Activated CD8-positive, alpha-beta memory T cell treated with anti-CD3 and anti-CD28 coated beads, Interleukin-2, amount 50 U/mL, for 24 hours (primary cell): ENCODE data around the gene PKHD1.
"Not testable (repeated sequence)": the region's sequence is repeated elsewhere in the genome, so short reads cannot be mapped to it uniquely, and the experiment has no call there.

Source experiments
- DNase-seq: peaks from one replicate; pipeline ENCODE4 v3.0.0-alpha.2; 2020; ENCODE audit errors: extremely low read depth

The PKHD1 gene

DNA sequence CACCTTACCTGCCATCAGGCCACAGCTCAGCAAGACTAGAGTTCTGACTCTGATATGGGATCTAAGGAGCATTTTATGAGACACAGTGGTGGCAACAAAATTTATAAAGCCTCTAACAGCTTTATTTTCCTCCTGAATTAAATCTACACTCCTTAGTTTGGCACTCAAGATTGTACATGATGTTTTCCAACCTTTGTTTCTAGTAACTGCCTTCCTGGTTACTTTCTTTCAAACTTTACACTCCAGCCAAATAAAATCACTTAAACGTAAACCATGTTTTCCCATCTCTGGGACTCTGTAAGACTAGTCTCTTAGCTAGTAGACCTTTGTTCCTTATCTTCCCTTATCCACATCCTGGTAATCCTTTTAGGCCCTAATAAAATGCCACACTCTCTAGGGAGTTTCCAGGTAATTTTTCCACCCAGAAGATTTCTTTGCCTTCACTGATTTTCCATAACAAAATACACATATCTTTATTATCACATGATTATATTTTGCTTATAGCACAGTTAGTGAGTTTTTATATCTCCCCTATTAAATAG is 92.1 kb downstream of the PKHD1 start:
- no peak for DNase-seq

DNA sequence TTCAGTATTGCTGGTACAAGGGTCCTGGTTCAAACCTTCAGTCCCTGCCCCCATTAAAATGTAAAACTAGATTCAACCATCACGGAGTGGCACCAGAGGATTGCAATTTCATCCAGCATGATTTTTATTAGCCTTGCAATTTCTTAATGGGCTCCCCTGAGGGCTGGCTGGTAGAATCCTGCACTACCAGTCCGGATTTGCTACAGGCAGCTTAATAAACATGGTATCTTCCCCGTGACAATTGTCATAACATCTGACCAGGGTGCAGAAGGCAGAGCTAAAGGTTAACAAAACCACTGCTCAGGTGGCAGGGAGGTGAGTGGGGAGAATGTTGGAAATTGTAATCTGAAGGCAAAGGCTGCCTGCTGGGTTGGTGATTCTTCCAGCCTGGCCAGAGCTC is 94.5 kb downstream of the PKHD1 start:
- no peak for DNase-seq

DNA sequence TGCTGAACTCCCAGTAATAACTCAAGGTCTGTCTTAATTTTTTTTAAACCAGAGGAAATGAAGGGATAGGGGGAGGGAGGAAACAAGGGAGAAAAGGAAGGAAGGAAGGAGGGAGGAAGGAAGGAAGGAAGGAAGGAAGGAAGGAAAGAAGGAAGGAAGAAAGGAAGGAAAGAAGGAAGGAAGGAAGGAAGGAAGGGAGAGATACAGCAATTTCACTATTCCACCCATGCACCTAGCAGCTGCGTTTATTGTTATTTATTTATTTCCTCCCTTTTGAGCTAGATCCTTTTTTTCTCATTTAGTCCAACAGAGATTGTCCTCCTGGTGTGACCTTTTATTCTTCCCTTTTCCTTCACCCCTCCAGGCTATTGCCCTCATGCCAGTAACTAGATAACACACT is 97.6 kb downstream of the PKHD1 start:
- DNase-seq, result no peak

DNA sequence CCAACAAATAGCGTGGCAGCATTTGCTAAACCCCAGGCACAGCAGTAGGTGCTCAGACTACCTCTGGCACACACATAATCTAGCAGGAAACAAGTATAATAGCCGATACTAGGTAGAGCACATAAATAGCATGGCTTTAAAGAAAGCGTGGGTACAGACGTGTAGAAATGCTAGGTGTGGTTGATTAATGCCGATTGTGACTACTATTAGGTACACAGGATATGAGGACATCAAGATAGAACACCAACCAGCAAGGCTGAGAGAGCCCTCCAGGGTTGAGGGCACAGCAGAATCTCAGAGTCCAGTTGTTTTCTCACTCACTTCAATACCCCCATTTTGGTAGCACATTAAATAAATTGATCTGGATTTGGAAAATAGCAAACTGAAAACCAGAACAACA is 100.5 kb downstream of the PKHD1 start:
- DNase-seq, result no peak

DNA sequence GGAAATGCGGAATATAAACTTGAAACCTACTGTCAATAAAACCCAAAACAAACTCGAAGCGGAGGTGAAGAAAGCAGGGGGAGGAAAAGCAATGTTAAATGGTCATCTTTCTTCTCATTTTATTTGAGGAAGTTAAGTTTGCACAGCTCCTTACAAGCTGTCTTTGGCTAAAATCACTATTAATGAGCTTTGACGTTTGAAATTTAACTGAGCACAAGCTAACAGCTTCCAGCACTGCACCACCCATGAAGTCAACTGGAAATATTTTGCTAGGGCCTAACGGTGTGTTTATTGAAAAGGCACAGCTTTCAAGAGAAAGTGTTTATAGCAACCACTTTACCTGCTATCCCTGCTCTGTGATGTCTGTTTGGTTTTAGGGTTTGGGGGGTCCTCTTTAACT is 103.8 kb downstream of the PKHD1 start:
- DNase-seq, result no peak

DNA sequence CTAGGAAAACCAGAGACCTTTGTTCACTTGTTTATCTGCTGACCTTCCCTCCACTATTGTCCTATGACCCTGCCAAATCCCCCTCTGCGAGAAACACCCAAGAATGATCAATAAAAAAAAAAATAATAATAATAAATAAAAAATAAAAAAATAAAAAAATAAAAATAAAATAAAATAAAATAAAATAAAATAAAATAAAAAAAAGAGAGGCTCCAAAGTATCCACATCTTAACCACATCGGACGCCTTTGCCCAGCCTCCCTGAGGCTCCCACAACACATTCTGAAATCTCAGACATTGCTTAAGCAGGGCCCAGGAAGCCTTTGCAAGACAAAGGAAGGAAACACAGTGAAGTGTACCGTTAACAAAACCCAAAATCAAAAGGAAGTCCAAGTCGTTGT is 104.7 kb downstream of the PKHD1 start:
- DNase-seq, result not testable (repeated sequence)

DNA sequence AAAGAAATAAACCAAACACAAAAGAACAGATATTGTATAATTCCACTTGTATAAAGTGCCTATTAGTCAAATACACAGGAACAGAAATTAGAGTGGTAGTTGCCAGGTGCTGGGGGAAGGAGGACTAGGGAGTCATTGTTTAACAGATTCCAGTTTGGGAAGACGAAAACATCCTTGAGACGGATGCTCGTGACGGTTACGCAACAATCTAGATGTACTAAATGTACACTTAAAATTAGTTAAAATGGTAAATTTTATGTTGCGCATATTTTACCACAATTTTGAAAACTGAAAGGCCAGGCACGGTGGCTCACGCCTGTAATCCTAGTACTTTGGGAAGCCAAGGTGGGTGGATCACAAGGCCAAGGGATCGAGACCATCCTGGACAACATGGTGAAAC is 111.0 kb downstream of the PKHD1 start:
- DNase-seq, result no peak

DNA sequence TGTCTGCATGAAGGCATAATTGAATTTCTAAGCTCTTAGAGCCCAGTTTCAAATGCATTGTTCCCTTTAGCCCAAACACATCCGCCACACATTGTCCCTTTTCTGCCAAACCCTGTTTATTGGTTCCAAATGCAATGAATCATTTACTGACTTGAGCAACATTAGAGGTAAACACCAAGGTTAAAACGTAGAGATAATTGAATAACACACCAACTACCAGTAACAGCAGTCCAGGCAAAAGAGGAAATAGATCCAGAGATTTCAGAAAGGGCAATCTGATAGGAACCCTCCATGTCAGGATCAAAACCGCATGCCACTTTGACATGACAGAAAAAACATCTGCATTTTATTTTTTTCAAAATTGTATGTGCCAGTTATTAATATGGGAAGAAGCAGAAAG is 114.8 kb downstream of the PKHD1 start:
- no peak for DNase-seq

DNA sequence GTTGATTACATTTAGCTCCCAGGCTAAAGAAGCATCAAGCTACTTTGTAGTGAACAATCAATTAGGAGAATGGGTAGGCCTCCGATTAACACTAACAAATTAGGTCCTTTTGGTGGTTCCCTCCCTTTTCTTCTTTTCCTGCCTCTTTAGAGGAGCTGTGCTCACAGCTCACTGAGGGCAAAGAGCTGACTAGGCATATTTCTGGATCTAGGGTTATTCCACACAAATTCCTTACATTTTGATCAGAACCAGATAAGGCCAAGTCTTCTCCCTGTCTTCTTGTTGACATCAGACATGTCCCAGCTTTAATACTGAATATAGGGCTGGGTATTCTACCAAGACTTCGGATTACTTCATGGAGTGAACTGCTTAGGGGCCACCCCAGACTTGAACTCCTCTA is 119.1 kb downstream of the PKHD1 start:
- no peak for DNase-seq

DNA sequence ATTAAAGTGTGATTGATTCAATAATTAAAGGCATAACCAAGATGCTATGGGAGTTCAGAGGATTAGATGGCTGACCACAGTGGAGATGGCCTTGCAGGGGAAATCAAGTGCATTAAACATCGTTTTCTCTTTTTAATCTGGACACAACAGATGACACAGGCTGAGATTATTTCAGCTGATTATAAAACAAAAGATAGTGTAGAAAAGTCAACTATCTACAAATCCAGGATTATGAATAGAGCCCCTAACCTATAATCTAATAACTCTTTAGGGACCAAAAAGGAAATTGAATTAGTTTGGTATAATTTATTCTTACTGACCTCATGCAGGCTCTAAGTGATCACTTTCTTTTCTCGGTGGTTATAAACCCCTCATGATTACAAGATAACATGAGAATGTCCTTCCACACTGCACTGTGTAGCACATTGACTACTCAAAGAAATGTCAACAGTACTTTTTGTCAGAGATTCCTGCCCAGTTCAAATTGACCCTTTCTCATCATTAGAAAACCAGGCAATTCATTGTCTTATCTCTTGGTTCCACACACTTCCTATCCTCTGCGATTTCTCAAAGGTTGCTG is 122.1 kb downstream of the PKHD1 start:
- no peak for DNase-seq

DNA sequence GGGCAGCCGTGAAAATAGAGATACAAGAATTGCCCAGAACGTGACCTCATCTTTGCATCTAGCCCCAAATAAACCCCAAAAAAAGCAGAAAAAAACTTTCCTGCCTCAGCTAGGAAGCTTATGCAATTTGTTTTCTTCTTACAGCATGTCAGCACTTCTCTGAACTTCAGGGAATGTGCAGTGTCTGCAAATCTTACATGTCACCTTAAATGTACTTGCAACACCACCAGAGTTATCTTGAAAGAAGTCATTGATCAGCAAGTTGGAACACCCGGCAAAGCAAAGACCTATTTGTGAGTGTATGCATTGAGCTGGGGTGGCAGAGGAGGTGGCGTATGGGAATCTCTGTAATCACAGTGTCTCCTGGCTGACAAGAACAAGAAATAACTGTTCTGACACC is 123.4 kb downstream of the PKHD1 start:
- no peak for DNase-seq

DNA sequence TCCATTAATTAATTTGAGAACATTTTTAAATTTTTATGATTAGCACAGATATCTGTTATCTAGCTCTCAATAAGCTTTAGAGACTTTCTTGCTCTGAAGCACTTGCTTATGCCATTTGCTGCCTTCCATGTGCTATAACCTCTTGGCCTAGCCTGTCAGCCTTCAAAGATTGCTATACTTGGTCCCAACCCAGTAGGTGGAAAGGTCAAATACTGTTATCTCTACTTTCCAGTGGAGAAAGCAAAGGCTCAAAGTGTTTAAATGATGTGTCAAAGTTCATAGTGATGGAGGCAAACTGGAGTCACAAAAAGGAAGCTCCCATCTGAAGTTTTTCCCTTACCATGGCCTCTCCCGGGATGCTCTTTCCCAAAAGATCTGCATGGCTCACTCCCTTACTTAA is 125.1 kb downstream of the PKHD1 start:
- no peak for DNase-seq

DNA sequence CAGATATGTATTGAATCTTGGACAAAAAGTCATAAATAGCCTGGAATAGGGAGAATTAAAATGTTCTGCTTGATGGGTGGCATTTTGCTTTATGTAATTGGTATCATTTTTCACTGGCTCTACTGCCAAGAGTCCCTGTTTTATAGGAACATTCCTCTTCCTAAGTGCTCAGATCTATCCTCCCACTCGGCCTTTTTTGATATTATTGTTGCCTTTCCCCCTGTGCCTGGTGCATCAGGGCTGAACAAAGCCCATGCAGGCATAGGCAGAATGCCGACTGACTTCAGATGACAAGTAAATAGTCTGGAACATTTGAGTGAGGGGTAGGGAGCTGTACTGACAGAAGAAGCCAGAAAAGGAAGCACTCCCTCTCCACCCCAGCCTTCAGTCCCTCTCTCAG is 127.0 kb downstream of the PKHD1 start:
- no peak for DNase-seq

DNA sequence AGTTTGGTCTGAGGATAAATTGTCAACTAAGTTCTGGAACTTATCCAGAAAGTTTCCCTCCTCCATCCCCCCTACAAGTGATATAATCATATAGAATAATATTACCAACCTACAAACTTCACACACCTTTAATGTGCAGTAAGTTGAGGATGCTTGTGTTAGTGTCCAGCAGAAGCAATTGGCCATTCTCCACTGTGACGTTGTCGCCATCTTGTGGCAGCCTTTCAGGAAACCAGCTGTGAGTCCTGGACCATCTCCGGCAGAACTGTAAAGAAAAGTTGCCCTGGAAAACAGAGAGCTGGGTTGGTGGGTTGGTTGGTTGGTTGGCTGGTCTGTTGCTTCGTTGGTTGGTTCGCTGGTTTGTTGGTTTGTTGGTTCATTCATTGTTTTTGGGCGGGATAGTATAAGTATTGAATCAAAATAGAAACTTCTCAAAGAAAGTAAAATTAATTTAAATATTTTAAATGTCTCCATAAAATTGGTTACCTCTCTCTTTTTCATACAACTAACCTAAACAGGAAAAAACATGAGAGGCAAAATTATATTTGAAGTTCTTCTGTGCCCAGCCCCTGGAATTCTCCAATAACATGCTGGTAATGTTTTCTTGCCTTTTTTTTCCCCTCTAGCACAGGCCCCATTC is 127.5 kb downstream of the PKHD1 start:
- DNase-seq, result no peak

DNA sequence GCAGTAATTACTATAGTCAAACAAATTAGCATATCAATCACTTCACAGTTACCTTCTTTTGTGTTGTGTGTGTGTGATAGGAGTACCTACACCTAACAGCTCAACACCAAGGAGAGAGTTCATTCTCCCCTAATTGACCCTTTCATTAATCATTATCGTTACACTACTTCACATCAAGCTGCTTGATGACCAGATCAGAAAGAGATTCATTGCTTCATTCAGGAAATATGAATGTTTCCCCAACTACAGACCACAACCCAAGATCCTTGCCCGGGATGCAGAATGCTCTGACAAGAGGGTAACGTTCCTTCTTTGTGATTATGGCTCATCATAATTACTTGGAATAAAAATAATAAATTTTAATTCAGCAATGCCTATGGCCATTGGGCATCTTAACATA is 132.7 kb downstream of the PKHD1 start:
- no peak for DNase-seq

DNA sequence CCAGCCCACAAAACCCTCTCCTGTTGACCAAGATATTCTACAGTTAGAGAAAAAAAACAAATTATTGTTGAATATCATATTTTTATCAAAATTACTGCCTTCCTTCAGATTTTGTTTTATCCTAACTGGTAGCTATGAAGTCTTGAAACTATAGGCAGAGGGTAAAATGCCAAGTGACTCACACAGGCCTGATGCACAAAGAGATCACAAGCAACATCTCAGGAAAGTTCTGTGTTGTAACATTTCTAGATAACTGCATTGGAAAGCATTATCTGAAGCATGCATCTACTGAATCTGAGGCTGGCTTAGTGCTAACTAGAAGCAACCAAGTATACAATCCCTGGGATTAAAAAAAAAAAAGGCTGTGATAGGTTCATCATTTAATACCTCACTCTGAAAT is 134.2 kb downstream of the PKHD1 start:
- no peak for DNase-seq

DNA sequence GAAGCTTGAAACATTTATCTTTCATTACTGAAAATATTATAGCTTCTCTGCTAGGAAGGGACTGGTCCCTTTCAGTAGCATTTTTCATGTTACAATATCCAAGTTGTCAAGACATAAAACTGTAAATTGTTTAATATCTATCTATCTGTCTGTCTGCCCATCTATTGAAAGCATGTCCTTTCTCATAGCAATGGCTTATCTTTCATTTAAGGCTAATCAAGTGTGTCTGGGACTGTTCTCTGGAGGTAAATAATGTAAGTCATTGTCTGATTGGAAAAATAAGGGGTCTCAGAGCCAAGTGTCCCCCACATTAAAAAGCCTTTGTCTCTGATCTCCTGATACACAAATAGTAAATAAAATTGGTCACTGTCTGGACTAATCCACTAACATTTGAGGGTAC is 135.5 kb downstream of the PKHD1 start:
- no peak for DNase-seq

DNA sequence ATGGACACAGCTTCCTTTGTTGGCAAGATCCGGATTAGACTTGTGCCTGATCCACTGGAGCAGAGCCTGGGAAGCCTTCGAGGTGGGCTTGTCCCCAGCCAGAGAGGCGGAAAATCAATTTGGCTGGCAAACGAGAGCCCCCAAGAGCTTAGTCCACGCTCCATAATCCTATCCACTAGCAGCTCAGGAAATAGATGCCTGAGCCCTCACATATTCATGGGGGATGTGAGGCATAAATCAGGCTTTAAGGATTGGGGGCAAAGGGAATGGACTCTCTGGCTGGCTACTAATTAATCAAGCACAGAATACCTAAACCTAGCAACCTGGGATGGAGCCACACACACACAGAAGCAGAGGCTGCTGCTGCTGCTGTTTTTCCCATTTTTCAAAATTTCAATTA is 137.9 kb downstream of the PKHD1 start:
- no peak for DNase-seq

DNA sequence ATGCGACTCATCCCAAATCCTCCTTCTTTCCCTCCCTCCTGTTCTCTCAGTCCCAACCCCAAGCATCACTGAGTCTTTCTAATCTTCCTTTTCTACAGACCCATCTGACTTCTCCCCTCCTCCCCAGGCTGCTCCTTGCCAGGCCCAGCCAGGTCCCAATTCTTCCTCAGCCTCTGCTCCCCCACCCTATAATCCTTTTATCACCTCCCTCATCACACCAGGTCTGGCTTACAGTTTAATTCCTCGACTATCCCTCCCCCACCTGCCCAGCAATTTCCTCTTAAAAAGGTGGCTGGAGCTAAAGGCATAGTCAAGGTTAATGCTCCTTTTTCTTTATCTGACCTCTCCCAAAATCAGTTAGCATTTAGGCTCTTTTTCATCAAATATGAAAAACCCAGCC is 147.7 kb downstream of the PKHD1 start:
- DNase-seq, result not testable (repeated sequence)

DNA sequence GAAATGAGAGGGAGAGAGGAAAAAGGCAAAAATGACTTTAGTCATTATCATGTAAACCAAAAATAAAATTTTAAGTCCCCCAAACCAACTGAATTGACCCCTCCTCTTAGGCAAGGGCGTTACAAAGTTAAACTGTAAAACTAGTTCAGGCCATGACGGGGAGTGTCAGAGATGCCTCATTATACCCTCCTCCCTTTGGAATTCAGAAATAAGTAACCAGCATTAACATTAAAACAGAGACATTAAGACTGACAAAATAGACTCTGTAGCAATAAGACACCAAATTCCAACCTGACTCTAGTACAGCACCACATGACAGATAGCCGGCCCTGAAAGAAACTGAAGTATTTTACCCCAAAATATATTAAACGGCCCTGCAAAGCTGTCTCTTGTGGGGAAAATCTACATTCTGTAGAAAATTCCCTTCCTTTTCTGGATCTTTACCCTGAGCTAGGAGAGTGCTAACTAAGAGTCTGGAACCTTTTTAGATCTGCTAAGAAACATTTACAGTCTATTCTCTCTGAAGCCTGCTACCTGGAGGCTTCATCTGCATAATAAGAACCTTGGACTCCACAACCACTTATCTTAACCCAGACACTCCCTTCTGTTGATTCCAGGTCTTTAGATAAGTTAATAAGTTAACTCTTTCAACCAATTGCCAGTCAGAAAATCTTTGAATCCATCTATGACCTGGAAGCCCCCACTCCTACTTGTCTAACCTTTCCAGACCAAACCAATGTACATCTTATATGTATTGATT is 150.7 kb downstream of the PKHD1 start:
- DNase-seq, result no peak

DNA sequence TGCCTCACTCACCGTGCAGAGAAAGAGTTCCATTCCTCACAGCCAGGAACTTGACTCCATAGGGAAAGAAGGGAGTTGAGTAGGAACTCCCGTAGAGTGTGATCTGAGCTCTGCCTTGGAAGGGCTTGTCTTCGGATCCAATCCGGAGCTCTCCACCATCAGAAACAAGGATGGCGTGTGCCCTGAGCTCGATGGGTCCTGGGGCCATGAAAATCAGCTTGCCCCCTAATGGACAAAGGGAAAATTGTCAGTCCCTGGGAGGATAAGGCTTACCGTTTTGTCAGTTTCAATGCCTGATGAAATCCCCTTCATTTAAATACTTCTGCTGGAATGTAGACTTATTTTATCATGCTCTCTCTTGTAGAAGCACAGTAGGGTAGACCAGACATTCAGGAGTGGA is 153.3 kb downstream of the PKHD1 start:
- DNase-seq, result no peak

DNA sequence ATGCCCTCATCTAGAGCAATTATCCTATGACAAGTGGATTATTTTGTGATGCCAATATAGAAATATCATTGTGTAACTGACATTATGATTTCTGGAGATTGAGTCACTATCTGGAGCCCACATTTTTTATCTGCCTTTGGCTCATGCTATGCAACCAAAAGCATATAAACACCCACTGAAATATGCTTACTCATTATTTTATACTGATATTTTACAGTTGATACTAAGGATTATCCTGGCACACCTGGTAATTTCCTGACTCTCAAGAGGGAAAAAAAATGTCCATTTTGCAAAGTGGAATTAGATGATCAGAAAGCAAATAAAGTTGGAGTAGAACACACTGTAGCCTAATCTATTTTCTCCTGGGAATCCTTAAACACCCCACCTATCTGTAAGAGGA is 154.5 kb downstream of the PKHD1 start:
- no peak for DNase-seq

DNA sequence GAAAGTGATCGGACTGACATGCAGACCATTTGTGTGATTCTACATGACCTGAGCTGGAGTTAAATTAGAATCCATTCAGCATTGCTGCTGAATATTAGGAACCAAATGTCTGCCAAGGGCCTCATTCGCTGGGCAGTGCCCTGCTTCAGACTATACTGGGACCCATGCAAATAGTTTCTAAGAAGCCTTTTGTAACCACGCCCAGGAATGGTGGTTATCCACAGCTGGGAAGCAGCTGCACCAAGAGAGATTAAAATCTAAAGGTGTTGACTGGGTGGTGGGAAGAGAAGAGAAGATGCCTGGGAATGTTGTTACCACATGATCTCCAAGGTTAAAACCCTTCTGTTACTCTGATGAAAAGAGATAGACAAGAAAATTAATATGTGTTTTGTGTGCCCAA is 156.8 kb downstream of the PKHD1 start:
- no peak for DNase-seq
